H1 (cell line): ENCODE data around the gene NELL1. TPM values are rescaled to one million over a fixed set of nuclear protein-coding genes. Genes with fewer than 3 reads are reported as not detected.

Source experiments
- CTCF ChIA-PET: fragments of 300-600 bp; sonication (Branson Sonifier 250); formaldehyde crosslinking; loops from one replicate; lab custom pipeline; 2021; ENCODE audit not compliant: partially characterized antibody; lab: Charles Lee
- POLR2A ChIA-PET: fragments of 300-600 bp; sonication (Branson Sonifier 250); formaldehyde crosslinking; loops from one replicate; lab custom pipeline; 2021; ENCODE audit warnings: inconsistent platforms; ENCODE audit not compliant: partially characterized antibody; lab: Charles Lee
- DNase-seq, 2 experiments: peaks; one replicate each; pipeline versions ENCODE4 v3.0.0 to v3.0.0-alpha.2; 2010 to 2022; ENCODE audit warnings: low spot score in 2 of 2, low read depth in 1 of 2, mixed read lengths in 1 of 2
- FAIRE-seq: peaks from 2 replicates; lab custom pipeline; 2011; peaks lifted over from hg19 to GRCh38; lab: Jason Lieb, UNC
- H2AFZ ChIP-seq: 2 replicates; pipeline ENCODE4 v1.8.1; 2012; ENCODE audit warnings: low read length, inconsistent platforms
- H2AK5ac ChIP-seq: 2 replicates; pipeline ENCODE4 v1.6.1; 2013; ENCODE audit warnings: low read depth, low read length
- H2BK120ac ChIP-seq: replicated peaks from 2 replicates; pipeline ENCODE3; 2013; ENCODE audit warnings: low read depth, low read length, inconsistent platforms
- H2BK12ac ChIP-seq: 2 replicates; pipeline ENCODE4 v1.6.1; 2013; ENCODE audit warnings: low read depth, low read length
- H2BK15ac ChIP-seq: 2 replicates; pipeline ENCODE4 v1.6.1; 2013; ENCODE audit warnings: low read length
- H2BK20ac ChIP-seq: 2 replicates; pipeline ENCODE4 v1.6.1; 2013; ENCODE audit warnings: low read length
- H2BK5ac ChIP-seq: 2 replicates; pipeline ENCODE4 v1.6.1; 2013; ENCODE audit warnings: low read depth, low read length
- H3K14ac ChIP-seq: 2 replicates; pipeline ENCODE4 v1.6.1; 2013; ENCODE audit warnings: inconsistent platforms; ENCODE audit not compliant: insufficient read length
- H3K18ac ChIP-seq: 2 replicates; pipeline ENCODE4 v1.6.1; 2013; ENCODE audit warnings: low read length; ENCODE audit errors: extremely low read depth
- H3K23ac ChIP-seq: 2 replicates; pipeline ENCODE4 v1.6.1; 2013; ENCODE audit warnings: inconsistent platforms; ENCODE audit not compliant: insufficient read length
- H3K23me2 ChIP-seq: 2 replicates; pipeline ENCODE4 v1.6.1; 2013; ENCODE audit warnings: low read depth, low read length
- H3K27ac ChIP-seq: 2 replicates; pipeline ENCODE4 v1.6.1; 2011; ENCODE audit warnings: low read depth, low read length, inconsistent platforms
- H3K27me3 ChIP-seq, 4 experiments: replicated peaks in 1 of 4; 1 replicate in 1 of 4; 2 replicates in 3 of 4; pipeline versions ENCODE4 v1.6.1 to v1.8.1; 2011 to 2013; ENCODE audit warnings: low read length in 3 of 4, mild to moderate bottlenecking in 3 of 4, inconsistent platforms in 2 of 4, mixed read lengths in 2 of 4, moderate library complexity in 1 of 4; ENCODE audit not compliant: control insufficient read depth in 3 of 4, insufficient read depth in 3 of 4; ENCODE audit errors: extremely low read depth in 1 of 4
- H3K36me3 ChIP-seq, 4 experiments: 2 replicates each; pipeline versions ENCODE4 v1.6.1 to v1.8.1; 2011 to 2013; ENCODE audit warnings: mild to moderate bottlenecking in 4 of 4, low read length in 3 of 4, moderate library complexity in 2 of 4, control low read depth in 1 of 4, inconsistent platforms in 1 of 4; ENCODE audit not compliant: insufficient read depth in 4 of 4, control insufficient read depth in 2 of 4
- H3K4ac ChIP-seq: replicated peaks from 2 replicates; pipeline ENCODE3; 2013; ENCODE audit warnings: low read length, low read depth, mixed read lengths, inconsistent platforms; ENCODE audit not compliant: insufficient read length
- H3K4me1 ChIP-seq, 4 experiments: replicated peaks in 1 of 4; 1 replicate in 1 of 4; 2 replicates in 3 of 4; pipeline versions ENCODE4 v1.6.1 to v1.8.1; 2011 to 2013; ENCODE audit warnings: low read length in 3 of 4, inconsistent platforms in 2 of 4, mixed read lengths in 1 of 4; ENCODE audit not compliant: insufficient read depth in 4 of 4, control insufficient read depth in 3 of 4
- H3K4me2 ChIP-seq, 2 experiments: 2 replicates each; pipeline versions ENCODE4 v1.6.1 to v1.8.1; 2011 to 2013; ENCODE audit warnings: low read depth in 2 of 2, low read length in 2 of 2, control low read depth in 1 of 2, inconsistent platforms in 1 of 2, mild to moderate bottlenecking in 1 of 2; ENCODE audit not compliant: insufficient read depth in 1 of 2
- H3K4me3 ChIP-seq, 4 experiments: fragments of 200-600, 300-600 bp in 1 of 4; sonication (generic), shearing (Covaris generic), sonication (Bioruptor Twin) in 1 of 4; 2 replicates each; pipeline versions ENCODE4 v1.5.1 to v1.8.1; 2011 to 2016; ENCODE audit warnings: low read length in 4 of 4, low read depth in 3 of 4, control low read depth in 2 of 4, inconsistent platforms in 2 of 4, mild to moderate bottlenecking in 2 of 4, mixed read lengths in 1 of 4, moderate library complexity in 1 of 4; ENCODE audit not compliant: insufficient read depth in 2 of 4; ENCODE audit errors: extremely low read depth in 1 of 4
- H3K56ac ChIP-seq: replicated peaks from 2 replicates; pipeline ENCODE3; 2013; ENCODE audit warnings: low read depth, mild to moderate bottlenecking, mixed read lengths, low read length, inconsistent platforms; ENCODE audit not compliant: insufficient read length
- H3K79me1 ChIP-seq: 2 replicates; pipeline ENCODE4 v1.6.1; 2013; ENCODE audit warnings: low read depth, low read length, control low read depth
- H3K79me2 ChIP-seq, 2 experiments: 2 replicates each; pipeline versions ENCODE4 v1.6.1 to v1.8.1; 2012 to 2013; ENCODE audit warnings: low read length in 2 of 2, mild to moderate bottlenecking in 2 of 2, inconsistent platforms in 1 of 2; ENCODE audit not compliant: insufficient read depth in 2 of 2, control insufficient read depth in 1 of 2
- H3K9ac ChIP-seq, 4 experiments: replicated peaks in 1 of 4; 1 replicate in 1 of 4; 2 replicates in 3 of 4; pipeline versions ENCODE4 v1.6.1 to v1.8.1; 2011 to 2013; ENCODE audit warnings: low read depth in 3 of 4, low read length in 3 of 4, control low read depth in 2 of 4, mild to moderate bottlenecking in 2 of 4, moderate library complexity in 2 of 4, inconsistent platforms in 1 of 4; ENCODE audit errors: extremely low read depth in 1 of 4
- H3K9me3 ChIP-seq, 2 experiments: 2 replicates each; pipeline versions ENCODE4 v1.6.1 to v1.8.1; 2012 to 2013; ENCODE audit warnings: mild to moderate bottlenecking in 2 of 2, moderate library complexity in 2 of 2, control low read depth in 1 of 2, inconsistent platforms in 1 of 2, low read depth in 1 of 2, low read length in 1 of 2, mixed read lengths in 1 of 2; ENCODE audit not compliant: insufficient read depth in 2 of 2
- H4K20me1 ChIP-seq, 2 experiments: replicated peaks in 1 of 2; 2 replicates each; pipeline versions ENCODE3 to v1.8.1; 2011 to 2013; ENCODE audit warnings: inconsistent platforms in 2 of 2, low read length in 2 of 2, mild to moderate bottlenecking in 1 of 2; ENCODE audit not compliant: insufficient read depth in 2 of 2, control insufficient read depth in 1 of 2
- H4K5ac ChIP-seq: 2 replicates; pipeline ENCODE4 v1.6.1; 2013; ENCODE audit warnings: low read length, low read depth, mixed read lengths, inconsistent platforms; ENCODE audit not compliant: insufficient read length
- H4K8ac ChIP-seq: 2 replicates; pipeline ENCODE4 v1.8.0; 2013; ENCODE audit warnings: mild to moderate bottlenecking, moderate library complexity, low read length, inconsistent platforms; ENCODE audit not compliant: insufficient read depth; ENCODE audit errors: extremely low read depth
- H4K91ac ChIP-seq: replicated peaks from 2 replicates; pipeline ENCODE3; 2013; ENCODE audit warnings: low read length, mixed read lengths, inconsistent platforms; ENCODE audit not compliant: insufficient read length
- BACH1 ChIP-seq: IDR thresholded peaks from 2 replicates; pipeline ENCODE4 v1.6.1; 2012; ENCODE audit warnings: low read length, improper control_type of control experiment
- MAX ChIP-seq: IDR thresholded peaks from 2 replicates; pipeline ENCODE4 v1.6.1; 2012; ENCODE audit warnings: inconsistent platforms
- WGBS, 2 experiments: shearing (Covaris generic) in 1 of 2; methylation state at CpG; one replicate each; pipeline versions ENCODE4 v1.1.6 to v1.1.7; 2013 to 2015; ENCODE audit warnings: low lambda C conversion rate in 2 of 2, mixed read lengths in 2 of 2, inconsistent platforms in 1 of 2, low coverage in 1 of 2, missing lambda C conversion rate in 1 of 2; ENCODE audit not compliant: insufficient replicate concordance in 2 of 2, insufficient coverage in 1 of 2, insufficient read length in 1 of 2; ENCODE audit errors: extremely low coverage in 1 of 2, missing lambda C conversion rate in 1 of 2; 5-methylcytosine and 5-hydroxymethylcytosine counted together
- polyA plus RNA-seq, 7 experiments: library from polyadenylated mRNA; depleted of rRNA in 3 of 7; stranded (reverse) in 5 of 7; unstranded in 2 of 7; fragments of >200 nt in 5 of 7; fragments of 200-250 nt in 2 of 7; gene quantifications; 1 replicate in 5 of 7; 2 replicates in 1 of 7; 4 replicates in 1 of 7; pipeline versions ENCODE4 v1.2.1 to v1.2.3, GENCODE V29; 2011 to 2013; ENCODE audit warnings: missing spikeins in 2 of 7, mixed read lengths in 2 of 7
- total RNA-seq: library from RNA; stranded (reverse); fragmentation: NEBNext Ultra II Directional; extraction: Animal tissue kit (Norgen Biotek cat#: 25700); gene quantifications from 2 replicates; pipeline ENCODE4 v1.2.1, GENCODE V29; 2021

Gene NELL1
- total and polyA plus RNA-seq, 2 of the 8 experiments (the other 6 are each of a cell fraction or from before 2014, with no cell fraction given): 0.21 TPM; not detected in 1

DNA sequence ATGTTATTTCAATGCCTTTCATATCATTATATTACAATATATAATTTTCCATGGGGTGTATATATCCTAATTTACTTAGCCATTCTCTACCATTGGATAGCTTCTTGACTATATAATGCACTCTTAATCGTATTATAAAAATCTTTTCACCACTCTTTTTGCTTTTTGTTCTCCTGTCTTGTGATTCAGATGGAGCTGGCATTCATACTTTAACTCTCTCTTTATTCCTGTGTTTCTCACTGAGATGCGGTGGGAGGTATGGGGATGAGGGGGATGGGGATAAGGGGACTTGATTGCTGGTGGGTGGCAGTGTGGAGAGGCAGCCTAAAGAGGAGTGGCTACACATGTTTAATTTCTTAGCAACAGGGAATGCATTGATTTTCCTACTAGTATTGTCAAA lies 105.9 kb downstream of the NELL1 start:
- no peak overlapping the region for H3K18ac ChIP-seq
- CTCF ChIA-PET: interaction anchor here (0.6 to 1.5 kb wide), 6 partner anchors 9 to 471 kb away, joined by 3 to 5 read pairs (median 4); no protein-coding TSS in a partner anchor
- WGBS, 2 experiments: 82% methylated on average over 2 of the region's 2 CpGs; no CpG with 5 or more reads in 1 of the 2 experiments
- TF ChIP-seq BACH1 (no peak), MAX (no peak)

More for the DNA sequence above, 105.9 kb downstream of the NELL1 start:
- H2AK5ac ChIP-seq: no peak overlapping the region
- no peak overlapping the region for H4K91ac ChIP-seq
- no peak overlapping the region for H3K23ac ChIP-seq
- H4K8ac ChIP-seq: no peak overlapping the region
- POLR2A ChIA-PET: no interaction called here
- H3K9ac ChIP-seq: no peak overlapping the region
- H3K79me2 ChIP-seq: no peaks in the 10 kb centered on the region
- no peak overlapping the region for H2AFZ ChIP-seq
- no peak overlapping the region for H2BK120ac ChIP-seq
- H3K36me3 ChIP-seq: no peaks in the 10 kb centered on the region
- no peak overlapping the region for H2BK15ac ChIP-seq
- FAIRE-seq: no peak
- H3K9me3 ChIP-seq: no peaks in the 10 kb centered on the region
- no peak overlapping the region for H2BK12ac ChIP-seq
- H3K27ac ChIP-seq: no peak overlapping the region
- H4K5ac ChIP-seq: no peak overlapping the region
- H3K14ac ChIP-seq: no peak overlapping the region
- no peak overlapping the region for H3K56ac ChIP-seq
- no peak overlapping the region for H2BK20ac ChIP-seq
- no peaks in the 10 kb centered on the region for H3K27me3 ChIP-seq
- no peaks in the 10 kb centered on the region for H3K79me1 ChIP-seq
- DNase-seq: no peak
- H2BK5ac ChIP-seq: no peak overlapping the region
- no peaks in the 10 kb centered on the region for H3K4me1 ChIP-seq
- no peak overlapping the region for H3K4me3 ChIP-seq
- no peak overlapping the region for H3K4ac ChIP-seq
- H3K23me2 ChIP-seq: no peaks in the 10 kb centered on the region
- H4K20me1 ChIP-seq: no peaks in the 10 kb centered on the region
- no peak overlapping the region for H3K4me2 ChIP-seq
